Measurements from ENCODE around the gene UGT8.
A peak's percentile ranks its signal among the peaks of the same experiment; 100 is the strongest.
"Not testable (repeated sequence)": the region's sequence is repeated elsewhere in the genome, so short reads cannot be mapped to it uniquely, and the experiment has no call there.

The UGT8 gene

GRCh38 chr4:114615435-114615834 is 16.8 kb downstream of the UGT8 start:
- TF ChIP-seq CTCF (IDR thresholded peaks at IDR 0.05; ENCODE audit: low read length) (no peak), EZH2 (IDR thresholded peaks at IDR 0.05; ENCODE audit: borderline replicate concordance, low read length) (no peak)
- no peaks in the 10 kb centered on the region for H3K36me3 ChIP-seq (ENCODE audit: insufficient read depth, low read length)
- H3K4me2 ChIP-seq (ENCODE audit: low read length) = peak overlapping the region; percentile 14; the same call in 1 of the 2 replicates

GRCh38 chr4:114616036-114616435 is 17.4 kb downstream of the UGT8 start:
- not testable (repeated sequence) for H3K36me3 ChIP-seq (ENCODE audit: insufficient read depth, low read length); H3K27ac ChIP-seq (ENCODE audit: low read depth, low read length, poor library complexity, severe bottlenecking); H3K9ac ChIP-seq (ENCODE audit: low read length); H3K79me2 ChIP-seq (ENCODE audit: insufficient read depth, low read length); H3K27me3 ChIP-seq (ENCODE audit: insufficient read depth, low read length); H3F3A ChIP-seq (ENCODE audit: insufficient read depth, low read length); H3K9me2 ChIP-seq (ENCODE audit: low read depth, low read length); H2AFZ ChIP-seq (ENCODE audit: low read length); H3K4me3 ChIP-seq (ENCODE audit: low read depth, low read length, poor library complexity, severe bottlenecking); H4K20me1 ChIP-seq (ENCODE audit: insufficient read depth, low read length); H3K9me3 ChIP-seq (ENCODE audit: low read length)
- H3K4me2 ChIP-seq (ENCODE audit: low read length) = peak overlapping the region; percentile 14; the same call in 1 of the 2 replicates
- H3K4me1 ChIP-seq (ENCODE audit: insufficient read depth, low read length, severe bottlenecking) = peaks cover 25% of the 10 kb centered on the region

More at GRCh38 chr4:114615435-114615834, 16.8 kb downstream of the UGT8 start:
- H3K9ac ChIP-seq (ENCODE audit: low read length) = no peak overlapping the region
- H4K20me1 ChIP-seq (ENCODE audit: insufficient read depth, low read length) = no peaks in the 10 kb centered on the region
- H3K9me3 ChIP-seq (ENCODE audit: low read length) = no peaks in the 10 kb centered on the region
- peaks cover 25% of the 10 kb centered on the region for H3K4me1 ChIP-seq (ENCODE audit: insufficient read depth, low read length, severe bottlenecking)
- no peaks in the 10 kb centered on the region; the same call in 1 of the 2 replicates for H3K79me2 ChIP-seq (ENCODE audit: insufficient read depth, low read length)
- H3K4me3 ChIP-seq (ENCODE audit: low read depth, low read length, poor library complexity, severe bottlenecking) = no peak overlapping the region
- no peaks in the 10 kb centered on the region for H3F3A ChIP-seq (ENCODE audit: insufficient read depth, low read length)
- H3K27me3 ChIP-seq (ENCODE audit: insufficient read depth, low read length) = no peaks in the 10 kb centered on the region
- no peaks in the 10 kb centered on the region for H3K9me2 ChIP-seq (ENCODE audit: low read depth, low read length)
- H3K27ac ChIP-seq (ENCODE audit: low read depth, low read length, poor library complexity, severe bottlenecking) = no peak overlapping the region
- H2AFZ ChIP-seq (ENCODE audit: low read length) = no peak overlapping the region

- H3K9me2 ChIP-seq (ENCODE audit: low read depth, low read length) = no peaks in the 10 kb centered on the region
- H3K4me2 ChIP-seq (ENCODE audit: low read length) = no peak overlapping the region
- no peaks in the 10 kb centered on the region for H3F3A ChIP-seq (ENCODE audit: insufficient read depth, low read length)
- H3K79me2 ChIP-seq (ENCODE audit: insufficient read depth, low read length) = no peaks in the 10 kb centered on the region
- H3K4me1 ChIP-seq (ENCODE audit: insufficient read depth, low read length, severe bottlenecking) = no peaks in the 10 kb centered on the region
- no peak overlapping the region for H2AFZ ChIP-seq (ENCODE audit: low read length)
- H3K36me3 ChIP-seq (ENCODE audit: insufficient read depth, low read length) = peaks cover 6% of the 10 kb centered on the region; the same call in 1 of the 2 replicates
- no peaks in the 10 kb centered on the region for H4K20me1 ChIP-seq (ENCODE audit: insufficient read depth, low read length)
- H3K27ac ChIP-seq (ENCODE audit: low read depth, low read length, poor library complexity, severe bottlenecking) = no peak overlapping the region
- no peak overlapping the region for H3K9ac ChIP-seq (ENCODE audit: low read length)
- no peaks in the 10 kb centered on the region for H3K9me3 ChIP-seq (ENCODE audit: low read length)
- TF ChIP-seq CTCF (IDR thresholded peaks at IDR 0.05; ENCODE audit: low read length) (no peak), EZH2 (IDR thresholded peaks at IDR 0.05; ENCODE audit: borderline replicate concordance, low read length) (no peak)
- no peak overlapping the region for H3K4me3 ChIP-seq (ENCODE audit: low read depth, low read length, poor library complexity, severe bottlenecking)
- H3K27me3 ChIP-seq (ENCODE audit: insufficient read depth, low read length) = no peaks in the 10 kb centered on the region
Measured at GRCh38 chr4:114626196-114626595, 27.6 kb downstream of the UGT8 start.

- no peak overlapping the region for H3K9ac ChIP-seq (ENCODE audit: low read length)
- H3F3A ChIP-seq (ENCODE audit: insufficient read depth, low read length) = no peaks in the 10 kb centered on the region
- H3K9me3 ChIP-seq (ENCODE audit: low read length) = peaks cover 3% of the 10 kb centered on the region; the same call in 1 of the 2 replicates
- H3K36me3 ChIP-seq (ENCODE audit: insufficient read depth, low read length) = no peaks in the 10 kb centered on the region; the same call in 1 of the 2 replicates
- TF ChIP-seq CTCF (IDR thresholded peaks at IDR 0.05; ENCODE audit: low read length) (no peak), EZH2 (IDR thresholded peaks at IDR 0.05; ENCODE audit: borderline replicate concordance, low read length) (no peak)
- no peaks in the 10 kb centered on the region for H3K9me2 ChIP-seq (ENCODE audit: low read depth, low read length)
- H3K4me1 ChIP-seq (ENCODE audit: insufficient read depth, low read length, severe bottlenecking) = peaks cover 10% of the 10 kb centered on the region
- no peak overlapping the region for H3K4me2 ChIP-seq (ENCODE audit: low read length)
- H3K79me2 ChIP-seq (ENCODE audit: insufficient read depth, low read length) = no peaks in the 10 kb centered on the region
- no peaks in the 10 kb centered on the region for H3K27me3 ChIP-seq (ENCODE audit: insufficient read depth, low read length)
- H2AFZ ChIP-seq (ENCODE audit: low read length) = no peak overlapping the region
- no peak overlapping the region for H3K27ac ChIP-seq (ENCODE audit: low read depth, low read length, poor library complexity, severe bottlenecking)
- no peak overlapping the region for H3K4me3 ChIP-seq (ENCODE audit: low read depth, low read length, poor library complexity, severe bottlenecking)
- no peaks in the 10 kb centered on the region for H4K20me1 ChIP-seq (ENCODE audit: insufficient read depth, low read length)
Measured at GRCh38 chr4:114636192-114636935, 37.8 kb downstream of the UGT8 start.
